IMR-90 (cell line): ENCODE results near the gene ZNF296. TPM values are rescaled to one million over a fixed set of nuclear protein-coding genes. Genes with fewer than 3 reads are reported as not detected.

Source experiments
- ATAC-seq: fragments of 200-7000 bp; cut with Tn5 transposase; 2 replicates; pipeline ENCODE4 v1.9.1; 2020; ENCODE audit warnings: low read depth, mild to moderate bottlenecking, moderate library complexity
- BruUV-seq: library from RNA; stranded (reverse); fragments of 400-500 nt; replicated peaks from 2 replicates; lab custom pipeline; 2021; lab: Mats Ljungman, UMichigan
- CTCF ChIA-PET: fragments of 300-600 bp; formaldehyde crosslinking; extraction: SDS; loops from one replicate; lab custom pipeline; 2021; ENCODE audit warnings: antibody characterized with exemption; lab: Yijun Ruan, JAX
- POLR2A ChIA-PET: fragments of 300-600 bp; sonication (Branson Sonifier 250); formaldehyde crosslinking; loops from one replicate; lab custom pipeline; 2022; ENCODE audit warnings: antibody characterized with exemption; ENCODE audit not compliant: unreplicated experiment; lab: Charles Lee
- DNase-seq: peaks from one replicate; pipeline ENCODE4 v3.0.0; 2013
- H2AFZ ChIP-seq: replicated peaks from 2 replicates; pipeline ENCODE3; 2013; ENCODE audit warnings: low read length, mild to moderate bottlenecking; ENCODE audit not compliant: poor library complexity
- H2AK5ac ChIP-seq: 2 replicates; pipeline ENCODE4 v1.6.1; 2013; ENCODE audit warnings: low read depth, low read length, inconsistent platforms
- H2AK9ac ChIP-seq: replicated peaks from 2 replicates; pipeline ENCODE3; 2013; ENCODE audit warnings: mild to moderate bottlenecking, low read depth, low read length, moderate library complexity; ENCODE audit not compliant: poor library complexity
- H2BK120ac ChIP-seq: 2 replicates; pipeline ENCODE4 v1.6.1; 2013; ENCODE audit warnings: low read depth, low read length, inconsistent platforms
- H2BK15ac ChIP-seq: 3 replicates; pipeline ENCODE4 v1.6.1; 2013; ENCODE audit warnings: low read depth, low read length, inconsistent platforms
- H2BK20ac ChIP-seq: 2 replicates; pipeline ENCODE4 v1.6.1; 2013; ENCODE audit warnings: low read depth, mild to moderate bottlenecking, inconsistent platforms, low read length, moderate library complexity
- H2BK5ac ChIP-seq: 2 replicates; pipeline ENCODE4 v1.6.1; 2013; ENCODE audit warnings: mild to moderate bottlenecking, low read depth, low read length, inconsistent platforms; ENCODE audit not compliant: poor library complexity, severe bottlenecking
- H3K14ac ChIP-seq: replicated peaks from 2 replicates; pipeline ENCODE4 v1.6.1; 2013; ENCODE audit warnings: low read depth, low read length, inconsistent platforms
- H3K18ac ChIP-seq: 2 replicates; pipeline ENCODE4 v1.6.1; 2013; ENCODE audit warnings: low read depth, low read length, control low read depth
- H3K23ac ChIP-seq: 2 replicates; pipeline ENCODE4 v1.6.1; 2013; ENCODE audit warnings: low read depth, low read length, inconsistent platforms
- H3K27ac ChIP-seq: 2 replicates; pipeline ENCODE4 v1.5.1; 2013; ENCODE audit warnings: mild to moderate bottlenecking, control low read depth, low read length; ENCODE audit not compliant: insufficient read depth
- H3K27me3 ChIP-seq: 2 replicates; pipeline ENCODE4 v1.6.1; 2013; ENCODE audit warnings: low read length; ENCODE audit not compliant: control insufficient read depth, insufficient read depth
- H3K36me3 ChIP-seq: 2 replicates; pipeline ENCODE4 v1.6.1; 2013; ENCODE audit warnings: low read length, mixed read lengths; ENCODE audit not compliant: control insufficient read depth, insufficient read depth
- H3K4ac ChIP-seq: 2 replicates; pipeline ENCODE4 v1.6.1; 2013; ENCODE audit warnings: low read depth, low read length, inconsistent platforms
- H3K4me1 ChIP-seq: 2 replicates; pipeline ENCODE4 v1.6.1; 2013; ENCODE audit warnings: low read length, mixed read lengths; ENCODE audit not compliant: control insufficient read depth, insufficient read depth
- H3K4me2 ChIP-seq: 2 replicates; pipeline ENCODE4 v1.6.1; 2013; ENCODE audit warnings: low read depth, mild to moderate bottlenecking, control low read depth, low read length, moderate library complexity
- H3K4me3 ChIP-seq: 2 replicates; pipeline ENCODE4 v1.5.1; 2013; ENCODE audit warnings: low read depth, mild to moderate bottlenecking, control low read depth, low read length, moderate library complexity; ENCODE audit not compliant: insufficient read depth
- H3K56ac ChIP-seq: 2 replicates; pipeline ENCODE4 v1.6.1; 2013; ENCODE audit warnings: low read length, inconsistent platforms; ENCODE audit not compliant: insufficient read depth; ENCODE audit errors: extremely low read depth
- H3K79me1 ChIP-seq, 2 experiments: 2 replicates each; pipeline ENCODE4 v1.6.1; 2013; ENCODE audit warnings: low read length in 2 of 2, inconsistent platforms in 1 of 2, low read depth in 1 of 2
- H3K9ac ChIP-seq: 2 replicates; pipeline ENCODE4 v1.6.1; 2013; ENCODE audit warnings: low read depth, low read length, control low read depth
- H3K9me1 ChIP-seq: 2 replicates; pipeline ENCODE4 v1.6.1; 2013; ENCODE audit warnings: low read length, inconsistent platforms; ENCODE audit not compliant: insufficient read depth
- H3K9me3 ChIP-seq: 2 replicates; pipeline ENCODE4 v1.6.1; 2013; ENCODE audit warnings: low read length; ENCODE audit not compliant: control insufficient read depth, insufficient read depth
- H4K20me1 ChIP-seq: 2 replicates; pipeline ENCODE4 v1.6.1; 2013; ENCODE audit warnings: low read length, inconsistent platforms; ENCODE audit not compliant: insufficient read depth
- H4K5ac ChIP-seq: 2 replicates; pipeline ENCODE4 v1.6.1; 2013; ENCODE audit warnings: mild to moderate bottlenecking, low read depth, low read length, control low read depth
- H4K8ac ChIP-seq, 2 experiments: 2 replicates each; pipeline ENCODE4 v1.6.1; 2013; ENCODE audit warnings: low read depth in 2 of 2, low read length in 2 of 2, control low read depth in 1 of 2, inconsistent platforms in 1 of 2
- H4K91ac ChIP-seq: 2 replicates; pipeline ENCODE4 v1.6.1; 2013; ENCODE audit warnings: low read depth, low read length, inconsistent platforms; ENCODE audit not compliant: insufficient read depth
- BHLHE40 ChIP-seq: fragments of 150-350 bp; IDR thresholded peaks from 2 replicates; pipeline ENCODE4 v1.6.1; 2016; ENCODE audit warnings: mild to moderate bottlenecking, low read depth, low read length
- FOS ChIP-seq: fragments of 150-350 bp; IDR thresholded peaks from 2 replicates; pipeline ENCODE4 v1.6.1; 2016; ENCODE audit warnings: low read depth, low read length
- MAFK ChIP-seq: IDR thresholded peaks from 2 replicates; pipeline ENCODE4 v1.6.1; 2012; ENCODE audit warnings: low read depth, low read length, improper control_type of control experiment
- MXI1 ChIP-seq: IDR thresholded peaks from 2 replicates; pipeline ENCODE4 v1.6.1; 2012; ENCODE audit warnings: low read depth, mild to moderate bottlenecking, low read length, moderate library complexity, borderline replicate concordance
- RCOR1 ChIP-seq: IDR thresholded peaks from 2 replicates; pipeline ENCODE4 v1.6.1; 2012; ENCODE audit warnings: mild to moderate bottlenecking, low read length, improper control_type of control experiment; ENCODE audit not compliant: insufficient replicate concordance
- WGBS, 2 experiments: methylation state at CpG; one replicate each; pipeline versions ENCODE4 v1.1.5 to v1.1.7; 2013; ENCODE audit warnings: missing lambda C conversion rate in 2 of 2; ENCODE audit not compliant: insufficient read length in 1 of 2; ENCODE audit errors: extremely low coverage in 2 of 2; 5-methylcytosine and 5-hydroxymethylcytosine counted together
- dilution Hi-C: fragments of 300-500 bp; cut with HindIII; formaldehyde crosslinking; loops from one replicate; pipeline ENCODE4 v1.14.3; 2018; ENCODE audit warnings: low sequenced_read_pairs; ENCODE audit not compliant: unreplicated experiment
- in situ Hi-C: fragments of 300-500 bp; cut with MboI; formaldehyde crosslinking; loops from 3 replicates; pipeline ENCODE4 v1.14.3; 2019; ENCODE audit warnings: low sequenced_read_pairs, inconsistent platforms, mixed read lengths
- intact Hi-C: fragments of 100-400 bp; cut with micrococcal nuclease; formaldehyde crosslinking; loops from 2 replicates; pipeline ENCODE4 v1.10.0; 2022
- polyA plus RNA-seq, 3 experiments: library from polyadenylated mRNA; depleted of rRNA; stranded (reverse); fragments of >200 nt; gene quantifications; 2 replicates each; pipeline ENCODE4 v1.2.3, GENCODE V29; 2012; ENCODE audit warnings: low replicate concordance in 1 of 3
- total RNA-seq: library from RNA; depleted of rRNA; stranded (reverse); fragments of >200 nt; gene quantifications from 2 replicates; pipeline ENCODE4 v1.2.3, GENCODE V29; 2012
- TF ChIP-seq, protein P1 (sequence below): conservative IDR thresholded peaks from 2 replicates; pipeline ENCODE4 v1.5.1; 2012; ENCODE audit warnings: mild to moderate bottlenecking, low read depth, low read length, improper control_type of control experiment
- TF ChIP-seq, protein P2 (sequence below): fragments of 150-350 bp; IDR thresholded peaks from 2 replicates; pipeline ENCODE4 v1.6.1; 2017; ENCODE audit warnings: mild to moderate bottlenecking, antibody characterized with exemption, low read length, low read depth

ZNF296 gene
- total and polyA plus RNA-seq, 2 of the 4 experiments (the other 2 are of a cell fraction): 0.10 TPM; not detected in 1

DNA sequence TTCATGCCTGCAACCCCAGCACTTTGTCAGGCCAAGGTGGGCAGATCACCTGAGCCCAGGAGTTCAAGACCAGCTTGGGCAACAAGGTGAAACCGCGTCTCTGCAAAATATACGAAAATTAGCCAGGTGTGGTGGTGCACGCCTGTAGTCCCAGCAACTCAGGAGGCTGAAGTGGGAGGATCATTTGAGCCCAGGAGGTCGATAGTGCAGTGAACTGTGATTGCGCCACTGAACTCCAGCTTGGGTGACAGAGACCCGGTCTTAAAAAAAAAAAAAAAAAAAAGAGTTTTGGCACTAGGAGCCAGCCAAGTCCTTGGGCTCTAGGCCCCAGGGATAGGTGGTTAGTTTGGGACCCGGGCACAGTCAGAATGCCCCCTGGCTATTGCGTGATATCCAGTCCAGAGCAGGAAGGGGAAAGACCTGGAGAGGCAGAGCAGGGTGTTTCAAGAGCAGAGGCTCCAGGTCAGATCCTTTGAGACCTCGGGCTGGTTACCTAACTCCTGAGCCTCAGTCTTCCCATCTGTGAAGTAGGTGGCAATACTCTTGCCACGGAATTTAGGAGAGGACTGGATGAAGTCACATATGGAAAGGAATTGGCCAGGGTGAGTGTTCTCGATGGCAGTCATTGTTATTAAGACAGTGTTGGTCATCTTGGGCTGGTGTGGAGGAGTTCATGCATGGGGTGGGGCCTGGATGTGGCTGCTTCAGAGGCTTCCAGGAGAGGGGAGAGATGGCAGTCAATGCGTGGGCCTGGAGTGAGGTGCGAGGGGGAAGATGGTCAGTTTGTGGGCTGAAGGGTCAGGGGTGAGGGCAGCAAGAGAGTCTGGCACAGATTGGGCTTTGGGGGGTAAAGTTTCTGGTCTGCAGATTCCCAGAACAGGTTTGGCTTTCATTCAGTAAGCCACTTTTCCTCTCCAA is 19.5 kb upstream of the ZNF296 start:
- Histone ChIP-seq H4K5ac (no peak overlapping the region), H3K56ac (no peak overlapping the region), H4K8ac (no peak overlapping the region), H3K36me3 (0 out of 2 replicates have a peak, but pooled peaks cover 2% of the 10 kb centered on the region), H4K20me1 (peaks cover 68% of the 10 kb centered on the region), H2AFZ (no peak overlapping the region), H3K9me3 (no peaks in the 10 kb centered on the region), H3K9ac (no peak overlapping the region), H4K91ac (no peak overlapping the region), H3K4me2 (no peak overlapping the region), H3K79me1 (peaks cover 15 to 70% of the 10 kb centered on the region in 2 experiments; a peak in 3 of 4 replicates), H2BK5ac (no peak overlapping the region), H2AK9ac (no peak overlapping the region), H3K9me1 (peaks cover 45% of the 10 kb centered on the region), H2BK120ac (no peak overlapping the region), H3K14ac (no peak overlapping the region), H2AK5ac (peak overlapping the region; percentile 19), H3K27me3 (no peaks in the 10 kb centered on the region), H2BK20ac (no peak overlapping the region), H2BK15ac (no peak overlapping the region), H3K18ac (no peak overlapping the region), H3K4ac (no peak overlapping the region), H3K23ac (no peak overlapping the region), H3K4me3 (no peak overlapping the region), H3K4me1 (peaks cover 39% of the 10 kb centered on the region), H3K27ac (no peak overlapping the region)
- dilution Hi-C loops (no loop called here), intact Hi-C loops (no loop called here), in situ Hi-C loops (no loop called here)
- ChIA-PET CTCF (no interaction called here), POLR2A (no interaction called here)
- BruUV-seq: no TSS peak
- TF ChIP-seq, protein P1, sequence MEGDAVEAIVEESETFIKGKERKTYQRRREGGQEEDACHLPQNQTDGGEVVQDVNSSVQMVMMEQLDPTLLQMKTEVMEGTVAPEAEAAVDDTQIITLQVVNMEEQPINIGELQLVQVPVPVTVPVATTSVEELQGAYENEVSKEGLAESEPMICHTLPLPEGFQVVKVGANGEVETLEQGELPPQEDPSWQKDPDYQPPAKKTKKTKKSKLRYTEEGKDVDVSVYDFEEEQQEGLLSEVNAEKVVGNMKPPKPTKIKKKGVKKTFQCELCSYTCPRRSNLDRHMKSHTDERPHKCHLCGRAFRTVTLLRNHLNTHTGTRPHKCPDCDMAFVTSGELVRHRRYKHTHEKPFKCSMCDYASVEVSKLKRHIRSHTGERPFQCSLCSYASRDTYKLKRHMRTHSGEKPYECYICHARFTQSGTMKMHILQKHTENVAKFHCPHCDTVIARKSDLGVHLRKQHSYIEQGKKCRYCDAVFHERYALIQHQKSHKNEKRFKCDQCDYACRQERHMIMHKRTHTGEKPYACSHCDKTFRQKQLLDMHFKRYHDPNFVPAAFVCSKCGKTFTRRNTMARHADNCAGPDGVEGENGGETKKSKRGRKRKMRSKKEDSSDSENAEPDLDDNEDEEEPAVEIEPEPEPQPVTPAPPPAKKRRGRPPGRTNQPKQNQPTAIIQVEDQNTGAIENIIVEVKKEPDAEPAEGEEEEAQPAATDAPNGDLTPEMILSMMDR: no peak
- TF ChIP-seq, protein P2, sequence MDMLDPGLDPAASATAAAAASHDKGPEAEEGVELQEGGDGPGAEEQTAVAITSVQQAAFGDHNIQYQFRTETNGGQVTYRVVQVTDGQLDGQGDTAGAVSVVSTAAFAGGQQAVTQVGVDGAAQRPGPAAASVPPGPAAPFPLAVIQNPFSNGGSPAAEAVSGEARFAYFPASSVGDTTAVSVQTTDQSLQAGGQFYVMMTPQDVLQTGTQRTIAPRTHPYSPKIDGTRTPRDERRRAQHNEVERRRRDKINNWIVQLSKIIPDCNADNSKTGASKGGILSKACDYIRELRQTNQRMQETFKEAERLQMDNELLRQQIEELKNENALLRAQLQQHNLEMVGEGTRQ: no peak
- TF ChIP-seq MXI1 (no peak), FOS (no peak), MAFK (no peak), RCOR1 (peak; percentile 34), BHLHE40 (no peak)
- 94% methylated on average over 7 of the region's 14 CpGs; no CpG with 5 or more reads in 1 of the 2 experiments for WGBS, 2 experiments
- DNase-seq (no peak), ATAC-seq (no peak)
